GM23338 (cell line): ENCODE results near the gene WDR62. TPM values are rescaled to one million over a fixed set of nuclear protein-coding genes. Genes with fewer than 3 reads are reported as not detected.

Source experiments
- ATAC-seq: fragments of 200-7000 bp; cut with Tn5 transposase; 3 replicates; pipeline ENCODE4 v1.9.1; 2020
- DNase-seq: peaks from one replicate; pipeline ENCODE4 v3.0.0-alpha.2; 2015; ENCODE audit warnings: low spot score
- H2AFZ ChIP-seq: fragments of 200-600 bp; sonication (generic); 2 replicates; pipeline ENCODE4 v1.8.0; 2016; ENCODE audit warnings: antibody characterized with exemption, mild to moderate bottlenecking, moderate library complexity
- H3F3A ChIP-seq: fragments of 200-600 bp; sonication (generic); replicated peaks from 2 replicates; pipeline ENCODE4 v1.8.0; 2017; ENCODE audit warnings: antibody characterized with exemption, mixed run types, low read depth
- H3K27ac ChIP-seq: fragments of 200-600 bp; sonication (generic); 2 replicates; pipeline ENCODE4 v1.6.1; 2016; ENCODE audit warnings: low read depth
- H3K27me3 ChIP-seq: fragments of 200-600 bp; sonication (generic); 2 replicates; pipeline ENCODE4 v1.8.0; 2016; ENCODE audit warnings: mild to moderate bottlenecking, mixed run types, moderate library complexity; ENCODE audit not compliant: insufficient read depth
- H3K36me3 ChIP-seq: fragments of 200-600 bp; sonication (generic); 2 replicates; pipeline ENCODE4 v1.8.0; 2016; ENCODE audit warnings: mild to moderate bottlenecking; ENCODE audit not compliant: insufficient read depth
- H3K4me1 ChIP-seq: fragments of 200-600 bp; sonication (generic); 2 replicates; pipeline ENCODE4 v1.8.0; 2016; ENCODE audit warnings: mild to moderate bottlenecking, moderate library complexity; ENCODE audit not compliant: insufficient read depth
- H3K4me2 ChIP-seq: fragments of 200-600 bp; sonication (generic); 2 replicates; pipeline ENCODE4 v1.7.1; 2017; ENCODE audit warnings: mixed run types
- H3K4me3 ChIP-seq: fragments of 200-600 bp; sonication (generic); 2 replicates; pipeline ENCODE4 v1.6.1; 2016; ENCODE audit warnings: mixed run types
- H3K79me2 ChIP-seq: fragments of 200-600 bp; sonication (generic); replicated peaks from 2 replicates; pipeline ENCODE4 v1.8.0; 2017; ENCODE audit warnings: mild to moderate bottlenecking; ENCODE audit not compliant: insufficient read depth
- H3K9me2 ChIP-seq: fragments of 200-600 bp; sonication (generic); 2 replicates; pipeline ENCODE4 v1.8.0; 2017; ENCODE audit not compliant: insufficient read depth
- H4K20me1 ChIP-seq: fragments of 200-600 bp; sonication (generic); replicated peaks from 2 replicates; pipeline ENCODE4 v1.8.0; 2017; ENCODE audit warnings: mild to moderate bottlenecking; ENCODE audit not compliant: insufficient read depth
- H3K27ac Mint-ChIP-seq: 2 replicates; pipeline ENCODE4 v1.8.0; 2020; ENCODE audit warnings: inconsistent platforms, mild to moderate bottlenecking, moderate library complexity, mixed read lengths
- H3K27me3 Mint-ChIP-seq: 3 replicates; pipeline ENCODE4 v1.8.0; 2022; ENCODE audit warnings: low read depth, mild to moderate bottlenecking, moderate library complexity, mixed read lengths, inconsistent platforms; ENCODE audit not compliant: insufficient read depth, poor library complexity
- H3K36me3 Mint-ChIP-seq: 3 replicates; pipeline ENCODE4 v1.8.0; 2021; ENCODE audit warnings: low read depth, mild to moderate bottlenecking, inconsistent platforms, moderate library complexity, mixed read lengths
- H3K4me1 Mint-ChIP-seq: 3 replicates; pipeline ENCODE4 v1.8.0; 2020; ENCODE audit warnings: mild to moderate bottlenecking, inconsistent platforms, mixed read lengths
- H3K4me3 Mint-ChIP-seq: 3 replicates; pipeline ENCODE4 v1.8.0; 2021; ENCODE audit warnings: moderate library complexity, mild to moderate bottlenecking, inconsistent platforms, mixed read lengths
- H3K9me3 Mint-ChIP-seq: 3 replicates; pipeline ENCODE4 v1.8.0; 2020; ENCODE audit warnings: moderate library complexity, mild to moderate bottlenecking, inconsistent platforms, mixed read lengths
- CREB1 ChIP-seq: fragments of 250-450 bp; sonication (Bioruptor Pico); IDR thresholded peaks from 2 replicates; pipeline ENCODE4 v1.5.0; 2020; ENCODE audit warnings: low read depth, mild to moderate bottlenecking, moderate library complexity
- CTCF ChIP-seq, 2 experiments: fragments of 200-600 bp in 1 of 2; sonication (generic) in 1 of 2; conservative IDR thresholded peaks; 2 replicates each; pipeline versions ENCODE4 v1.5.1 to v1.6.1; 2016 to 2017; ENCODE audit warnings: antibody characterized with exemption in 2 of 2, low read depth in 2 of 2, mild to moderate bottlenecking in 2 of 2, moderate library complexity in 1 of 2
- ETS1 ChIP-seq: IDR thresholded peaks from 2 replicates; pipeline ENCODE4 v1.6.1; 2016; ENCODE audit warnings: antibody characterized with exemption
- EZH2phosphoT487 ChIP-seq: fragments of 200-600 bp; sonication (generic); IDR thresholded peaks from one replicate; pipeline ENCODE4 v1.8.1; 2018; ENCODE audit warnings: antibody characterized with exemption; ENCODE audit not compliant: unreplicated experiment
- NANOG ChIP-seq: IDR thresholded peaks from 2 replicates; pipeline ENCODE4 v1.6.1; 2016; ENCODE audit warnings: antibody characterized with exemption, borderline replicate concordance
- ZNF114 ChIP-seq: fragments of 250-450 bp; sonication (Bioruptor Pico); IDR thresholded peaks from 2 replicates; pipeline ENCODE4 v1.5.0; 2020; ENCODE audit warnings: mild to moderate bottlenecking, moderate library complexity
- ZNF462 ChIP-seq: fragments of 250-450 bp; sonication (Bioruptor Pico); IDR thresholded peaks from 2 replicates; pipeline ENCODE4 v1.5.0; 2020; ENCODE audit warnings: mild to moderate bottlenecking, moderate library complexity
- polyA plus RNA-seq: library from polyadenylated mRNA; unstranded; fragments of >200 nt; fragmentation: Nextera tagmentation; extraction: Ambion mirVana; gene quantifications from 2 replicates; pipeline ENCODE4 v1.2.1, GENCODE V29; 2016
- total RNA-seq: library from RNA; depleted of rRNA; stranded (reverse); fragments of >200 nt; shearing (Covaris generic); gene quantifications from 2 replicates; pipeline ENCODE4 v1.2.3, GENCODE V29; 2014

Gene WDR62
- total and polyA plus RNA-seq, 2 experiments from 2014 or later: 14.1 to 45.4 TPM

DNA sequence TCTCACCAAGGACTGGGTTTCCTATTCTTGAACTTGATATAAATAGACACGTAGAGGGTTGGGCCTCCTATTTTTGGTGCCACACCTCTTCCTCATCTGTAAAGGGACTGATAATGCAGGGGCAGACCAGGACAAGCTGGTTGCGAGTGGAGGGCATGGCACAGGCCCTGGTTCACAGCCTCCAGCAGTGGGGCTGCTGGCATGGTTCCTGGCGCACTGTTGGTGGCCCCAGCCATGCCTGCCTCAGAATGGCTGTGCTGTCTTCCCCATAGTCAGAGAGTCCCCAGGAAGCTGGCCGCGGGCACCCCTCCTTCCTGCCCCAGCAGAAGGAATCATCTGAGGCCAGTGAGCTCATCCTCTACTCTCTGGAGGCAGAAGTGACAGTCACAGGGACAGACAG, 45.8 kb downstream of the WDR62 start:
- no peaks in the 10 kb centered on the region for H3K27me3 Mint-ChIP-seq
- Histone ChIP-seq H3K36me3 (peaks cover 12% of the 10 kb centered on the region; the same call in 1 of the 2 replicates), H3K9me2 (no peaks in the 10 kb centered on the region), H3K4me3 (no peak overlapping the region), H3K4me2 (no peak overlapping the region), H3K4me1 (no peaks in the 10 kb centered on the region), H2AFZ (no peak overlapping the region), H4K20me1 (no peaks in the 10 kb centered on the region), H3K79me2 (no peaks in the 10 kb centered on the region), H3K27me3 (no peaks in the 10 kb centered on the region), H3K27ac (no peak overlapping the region), H3F3A (no peaks in the 10 kb centered on the region)
- DNase-seq (no peak), ATAC-seq (no peak)
- no peak overlapping the region for H3K4me3 Mint-ChIP-seq
- H3K4me1 Mint-ChIP-seq: no peaks in the 10 kb centered on the region
- H3K27ac Mint-ChIP-seq: no peak overlapping the region
- H3K36me3 Mint-ChIP-seq: peaks cover 55% of the 10 kb centered on the region
- no peaks in the 10 kb centered on the region for H3K9me3 Mint-ChIP-seq
- TF ChIP-seq CTCF (conservative IDR thresholded peaks at IDR 0.05; ENCODE audit: low read depth in 2 of 2): no peak
- TF ChIP-seq ZNF114 (CRISPR knock-in tag): no peak
- no peak for TF ChIP-seq CREB1
- no peak for TF ChIP-seq ZNF462 (CRISPR knock-in tag)
- TF ChIP-seq EZH2phosphoT487: no peak
- no peak for TF ChIP-seq NANOG
- no peak for TF ChIP-seq ETS1
